ENCODE results near the gene LRP1B. TPM values are rescaled to one million over a fixed set of nuclear protein-coding genes. Genes with fewer than 3 reads are reported as not detected.
"Not testable (repeated sequence)": the region's sequence is repeated elsewhere in the genome, so short reads cannot be mapped to it uniquely, and the experiment has no call there.

The LRP1B gene
- polyA plus RNA-seq, 2 of the 4 experiments (the other 2 are of a cell fraction): 0.03 TPM; not detected in 1

- no peak for TF ChIP-seq ELK1 (IDR thresholded peaks at IDR 0.05; ENCODE audit: low read depth, low read length)
- no peak for TF ChIP-seq POLR2A (IDR thresholded peaks at IDR 0.05; ENCODE audit: low read length)
- TF ChIP-seq EHF (CRISPR knock-in tag; IDR thresholded peaks at IDR 0.05): no peak
Observed at GRCh38 chr2:140650825-140651224, 1480.0 kb downstream of the LRP1B start (continued).

GRCh38 chr2:140650134-140650533, 1480.7 kb downstream of the LRP1B start:
- not testable (repeated sequence) for ATAC-seq

GRCh38 chr2:140648393-140648792, 1482.4 kb downstream of the LRP1B start:
- DNase-seq (ENCODE audit: low read depth in 1 of 2, low spot score in 1 of 2) (no peak), ATAC-seq (no peak), FAIRE-seq (no peak)
- ChIA-PET POLR2A (no interaction called here), CTCF (no interaction called here)
- Histone ChIP-seq H3K27ac (peak overlapping the region; percentile 2 to 31; a peak in 2 of 6 replicates), H3K4me3 (no peak overlapping the region), H3K4me1 (peaks cover 29% of the 10 kb centered on the region), H3K4me2 (no peak overlapping the region), H3K9me3 (no peaks in the 10 kb centered on the region)
- WGBS (ENCODE audit: missing lambda C conversion rate): 62% methylated on average over 2 of the region's 2 CpGs
- TF ChIP-seq MYC (IDR thresholded peaks at IDR 0.05; ENCODE audit: borderline replicate concordance, low read length) (no peak), PHF8 (IDR thresholded peaks at IDR 0.05; ENCODE audit: borderline replicate concordance, low read depth) (no peak), HEYL (CRISPR knock-in tag; IDR thresholded peaks at IDR 0.05) (no peak)

More at GRCh38 chr2:140650134-140650533, 1480.7 kb downstream of the LRP1B start:
- Histone ChIP-seq H3K4me2 (peak overlapping the region; percentile 47; the same call in 2 of the 3 replicates), H3K4me1 (peaks cover 15% of the 10 kb centered on the region; the same call in 2 of the 3 replicates), H3K27ac (peak overlapping the region; percentile 52 to 73; a peak in 5 of 6 replicates)
- H3K9me3 ChIP-seq; H3K4me3 ChIP-seq; POLR2A ChIA-PET; FAIRE-seq; DNase-seq (ENCODE audit: low read depth in 1 of 2, low spot score in 1 of 2): not testable (repeated sequence)
- CTCF ChIA-PET: interaction anchor here (0.6 kb wide), 1 partner anchor 65 kb away, joined by 3 read pairs; no protein-coding TSS in a partner anchor
- TF ChIP-seq ZC3H11A (IDR thresholded peaks at IDR 0.05): peak; percentile 66
- 91% methylated on average over 4 of the region's 4 CpGs for WGBS (ENCODE audit: missing lambda C conversion rate)

- peak overlapping the region; percentile 70 for H3K4me2 ChIP-seq
- ChIA-PET POLR2A (interaction anchor here (1.2 to 1.3 kb wide), 2 partner anchors 10 to 12 kb away, joined by 3 to 4 read pairs; no protein-coding TSS in a partner anchor), CTCF (no interaction called here)
- WGBS (ENCODE audit: missing lambda C conversion rate): under 1% methylated on average over 3 of the region's 3 CpGs
- peak overlapping the region; percentile 78 to 91 for H3K27ac ChIP-seq
- no peak for FAIRE-seq
- peak; percentile 25 to 58 for DNase-seq (ENCODE audit: low read depth in 1 of 2, low spot score in 1 of 2)
- peak; percentile 33; the same call in 1 of the 3 replicates for TF ChIP-seq BCL3 (IDR thresholded peaks at IDR 0.05)
- 0 out of 2 replicates have a peak, but pooled peaks have one; percentile 44 for TF ChIP-seq PBX3 (IDR thresholded peaks at IDR 0.05)
- TF ChIP-seq JUN (IDR thresholded peaks at IDR 0.05): peak in 1 of 2 experiments; percentile 54; a peak in 1 of 5 replicates
- peak in 1 of 2 experiments; percentile 20; a peak in 1 of 5 replicates for TF ChIP-seq RAD21 (conservative IDR thresholded peaks at IDR 0.05 in 1 of 2, IDR thresholded peaks at IDR 0.05 in 1 of 2)
- no peak for TF ChIP-seq CBX8 (IDR thresholded peaks at IDR 0.05)
- peak; percentile 46; the same call in 1 of the 2 replicates for TF ChIP-seq MAX (IDR thresholded peaks at IDR 0.05)
- peak in 1 of 2 experiments; percentile 42; a peak in 1 of 5 replicates for TF ChIP-seq EP300 (IDR thresholded peaks at IDR 0.05)
- TF ChIP-seq CEBPB (IDR thresholded peaks at IDR 0.05): peak; percentile 82 to 84
- TF ChIP-seq JUNB (IDR thresholded peaks at IDR 0.05): peak; percentile 80
- TF ChIP-seq NFE2L2 (conservative IDR thresholded peaks at IDR 0.05; ENCODE audit: low read length): no peak
- peak; percentile 63; the same call in 1 of the 2 replicates for TF ChIP-seq GATA3 (IDR thresholded peaks at IDR 0.05; ENCODE audit: borderline replicate concordance)
- TF ChIP-seq ZFP36 (IDR thresholded peaks at IDR 0.05; ENCODE audit: borderline replicate concordance, partially characterized antibody): no peak
- no peak for TF ChIP-seq SREBF2 (IDR thresholded peaks at IDR 0.05)
- no peak for TF ChIP-seq CTCF (IDR thresholded peaks at IDR 0.05)
- peak; percentile 77 for TF ChIP-seq FOSL2 (IDR thresholded peaks at IDR 0.05)
- peak; percentile 87 for TF ChIP-seq FOSL2 (CRISPR knock-in tag; IDR thresholded peaks at IDR 0.05)
- no peak for TF ChIP-seq ZSCAN20 (CRISPR knock-in tag; IDR thresholded peaks at IDR 0.05)
- H3K4me1 ChIP-seq: peaks cover 41% of the 10 kb centered on the region
- no peak overlapping the region; the same call in 2 of the 3 replicates for H3K4me3 ChIP-seq
- H3K9me3 ChIP-seq: no peaks in the 10 kb centered on the region
- peak; percentile 98 to 99 for ATAC-seq
Observed at GRCh38 chr2:140643761-140644187, 1487.0 kb downstream of the LRP1B start.

All from A549 (cell line).